NCI-H2107 treated with DMSO at 0.1 percent for 48 hours (cell line): ENCODE measurements around the gene GC.
"Not testable (repeated sequence)": the region's sequence is repeated elsewhere in the genome, so short reads cannot be mapped to it uniquely, and the experiment has no call there.

Source experiments
- DNase-seq: peaks from one replicate; lab custom pipeline; 2025; ENCODE audit not compliant: unreplicated experiment; lab: John Stamatoyannopoulos, UW

GC gene

GRCh38 chr4:71783972-71784371 is at the start of gene GC:
GC (minus strand) TSS chr4:71784079; CDS start chr4:71784018, 61 bp downstream.
- DNase-seq: no peak

GRCh38 chr4:71833232-71833900 is 49.5 kb upstream of the GC start:
- DNase-seq: no peak

GRCh38 chr4:71832049-71832448 is 48.2 kb upstream of the GC start:
- DNase-seq: no peak

GRCh38 chr4:71830497-71831190 is 46.8 kb upstream of the GC start:
- DNase-seq: no peak

GRCh38 chr4:71828470-71828869 is 44.6 kb upstream of the GC start:
- DNase-seq: no peak

GRCh38 chr4:71827826-71828225 is 43.9 kb upstream of the GC start:
- no peak for DNase-seq

- DNase-seq: no peak
These were observed 32.9 kb upstream of the GC start for GRCh38 chr4:71816676-71817303.

GRCh38 chr4:71814433-71814832 is 30.6 kb upstream of the GC start:
- DNase-seq: no peak

GRCh38 chr4:71809805-71810204 is 25.9 kb upstream of the GC start:
- DNase-seq: not testable (repeated sequence)

- DNase-seq: no peak
These were observed 23.6 kb upstream of the GC start for GRCh38 chr4:71807469-71807868.

- DNase-seq: not testable (repeated sequence)
These were observed 21.4 kb upstream of the GC start for GRCh38 chr4:71805230-71805629.

- not testable (repeated sequence) for DNase-seq
These were observed 20.3 kb upstream of the GC start for GRCh38 chr4:71804017-71804697.

- no peak for DNase-seq
These were observed 2.1 kb upstream of the GC start for GRCh38 chr4:71785959-71786358.

GRCh38 chr4:71784569-71785197 is 804 bp upstream of the GC start:
- DNase-seq: no peak

- DNase-seq: no peak
These were observed 6.0 kb downstream of the GC start for GRCh38 chr4:71777891-71778290.

- DNase-seq: no peak
These were observed 8.4 kb downstream of the GC start for GRCh38 chr4:71775449-71775848.

- DNase-seq: no peak
These were observed 9.7 kb downstream of the GC start for GRCh38 chr4:71774136-71774535.

GRCh38 chr4:71773004-71773403 is 10.9 kb downstream of the GC start:
- no peak for DNase-seq

- DNase-seq: no peak
These were observed 11.3 kb downstream of the GC start for GRCh38 chr4:71772592-71772991.

- DNase-seq: no peak
These were observed 12.3 kb downstream of the GC start for GRCh38 chr4:71771613-71772012.

- DNase-seq: no peak
These were observed 14.4 kb downstream of the GC start for GRCh38 chr4:71769434-71769833.
